Nephron (organoid): ENCODE measurements around the gene ARHGAP31.

Source experiments
- H3K27ac Mint-ChIP-seq, 3 experiments: 2 replicates each; pipeline ENCODE4 v1.8.0; 2020; ENCODE audit warnings: mixed read lengths in 3 of 3, mild to moderate bottlenecking in 2 of 3, moderate library complexity in 1 of 3
- H3K27me3 Mint-ChIP-seq: 2 replicates; pipeline ENCODE4 v1.8.0; 2021; ENCODE audit warnings: low read depth, mild to moderate bottlenecking, moderate library complexity, mixed read lengths
- H3K36me3 Mint-ChIP-seq: 2 replicates; pipeline ENCODE4 v1.8.0; 2020; ENCODE audit warnings: low read depth, mixed read lengths
- H3K4me1 Mint-ChIP-seq: 2 replicates; pipeline ENCODE4 v1.8.0; 2020; ENCODE audit warnings: mixed read lengths
- H3K4me3 Mint-ChIP-seq, 3 experiments: 2 replicates each; pipeline ENCODE4 v1.8.0; 2020; ENCODE audit warnings: mild to moderate bottlenecking in 3 of 3, mixed read lengths in 3 of 3, moderate library complexity in 2 of 3
- H3K9me3 Mint-ChIP-seq: 2 replicates; pipeline ENCODE4 v1.8.0; 2020; ENCODE audit warnings: mixed read lengths
- CTCF ChIP-seq, 3 experiments: fragments of 200-600 bp; sonication (generic); IDR thresholded peaks; one replicate each; pipeline ENCODE4 v1.5.0; 2021; ENCODE audit warnings: antibody characterized with exemption in 3 of 3; ENCODE audit not compliant: unreplicated experiment in 3 of 3

The ARHGAP31 gene

GRCh38 chr3:119417771-119418512 is 123.8 kb downstream of the ARHGAP31 start:
- H3K4me3 Mint-ChIP-seq = no peak overlapping the region
- H3K27me3 Mint-ChIP-seq = no peaks in the 10 kb centered on the region
- no peaks in the 10 kb centered on the region for H3K4me1 Mint-ChIP-seq
- H3K36me3 Mint-ChIP-seq = peaks cover 9% of the 10 kb centered on the region
- no peaks in the 10 kb centered on the region for H3K9me3 Mint-ChIP-seq
- no peak for TF ChIP-seq CTCF (IDR thresholded peaks at IDR 0.05; ENCODE audit: unreplicated experiment in 3 of 3)
- H3K27ac Mint-ChIP-seq = no peak overlapping the region

GRCh38 chr3:119418641-119419040 is 124.5 kb downstream of the ARHGAP31 start:
- no peaks in the 10 kb centered on the region for H3K9me3 Mint-ChIP-seq
- no peak overlapping the region for H3K4me3 Mint-ChIP-seq
- no peak overlapping the region for H3K27ac Mint-ChIP-seq
- peaks cover 9% of the 10 kb centered on the region for H3K36me3 Mint-ChIP-seq
- no peak for TF ChIP-seq CTCF (IDR thresholded peaks at IDR 0.05; ENCODE audit: unreplicated experiment in 3 of 3)
- no peaks in the 10 kb centered on the region for H3K27me3 Mint-ChIP-seq
- H3K4me1 Mint-ChIP-seq = no peaks in the 10 kb centered on the region

GRCh38 chr3:119420196-119420595 is 126.0 kb downstream of the ARHGAP31 start:
- H3K4me1 Mint-ChIP-seq = no peaks in the 10 kb centered on the region
- H3K27me3 Mint-ChIP-seq = no peaks in the 10 kb centered on the region
- H3K27ac Mint-ChIP-seq = no peak overlapping the region
- peaks cover 11% of the 10 kb centered on the region for H3K9me3 Mint-ChIP-seq
- no peak overlapping the region for H3K4me3 Mint-ChIP-seq
- no peaks in the 10 kb centered on the region for H3K36me3 Mint-ChIP-seq
- no peak for TF ChIP-seq CTCF (IDR thresholded peaks at IDR 0.05; ENCODE audit: unreplicated experiment in 3 of 3)

GRCh38 chr3:119427669-119428068 is 133.5 kb downstream of the ARHGAP31 start:
- peaks cover 68% of the 10 kb centered on the region for H3K36me3 Mint-ChIP-seq
- no peak for TF ChIP-seq CTCF (IDR thresholded peaks at IDR 0.05; ENCODE audit: unreplicated experiment in 3 of 3)
- peaks cover 72% of the 10 kb centered on the region for H3K9me3 Mint-ChIP-seq
- no peaks in the 10 kb centered on the region for H3K4me1 Mint-ChIP-seq
- no peak overlapping the region for H3K4me3 Mint-ChIP-seq
- H3K27ac Mint-ChIP-seq = no peak overlapping the region
- no peaks in the 10 kb centered on the region for H3K27me3 Mint-ChIP-seq

GRCh38 chr3:119428538-119428937 is 134.4 kb downstream of the ARHGAP31 start:
- Mint-ChIP-seq H3K36me3 (peaks cover 77% of the 10 kb centered on the region), H3K4me3 (no peak overlapping the region), H3K9me3 (peaks cover 72% of the 10 kb centered on the region), H3K27ac (no peak overlapping the region), H3K4me1 (no peaks in the 10 kb centered on the region), H3K27me3 (no peaks in the 10 kb centered on the region)
- no peak for TF ChIP-seq CTCF (IDR thresholded peaks at IDR 0.05; ENCODE audit: unreplicated experiment in 3 of 3)
